HepG2 (cell line): ENCODE results near the gene TGFBR1. TPM values are rescaled to one million over a fixed set of nuclear protein-coding genes. Genes with fewer than 3 reads are reported as not detected.

Experiments
- ARID4A ChIP-seq: sonication (generic); formaldehyde crosslinking; IDR thresholded peaks from 2 replicates; pipeline ENCODE4 v1.5.0; 2020; ENCODE audit warnings: mild to moderate bottlenecking, missing genetic modification reagents, borderline replicate concordance
- ETS1 ChIP-seq: sonication (generic); formaldehyde crosslinking; IDR thresholded peaks from 2 replicates; pipeline ENCODE4 v1.4.0; 2020; ENCODE audit warnings: missing genetic modification reagents
- FLYWCH1 ChIP-seq: sonication (generic); formaldehyde crosslinking; IDR thresholded peaks from 2 replicates; pipeline ENCODE4 v1.8.1; 2023; ENCODE audit warnings: mild to moderate bottlenecking, missing genetic modification reagents
- JUND ChIP-seq: sonication (generic); formaldehyde crosslinking; IDR thresholded peaks from 2 replicates; pipeline ENCODE4 v1.8.0; 2022; ENCODE audit warnings: mild to moderate bottlenecking, missing genetic modification reagents
- KDM3A ChIP-seq: IDR thresholded peaks from 2 replicates; pipeline ENCODE4 v1.6.1; 2018; ENCODE audit warnings: low read depth, missing compliant biosample characterization
- NFE2L2 ChIP-seq: fragments of 150-350 bp; IDR thresholded peaks from 2 replicates; pipeline ENCODE4 v1.6.1; 2014; ENCODE audit warnings: low read length
- NFKBIZ ChIP-seq: IDR thresholded peaks from 2 replicates; pipeline ENCODE4 v1.6.1; 2018; ENCODE audit warnings: missing genetic modification reagents, missing compliant biosample characterization
- SNRNP70 ChIP-seq: fragments of 200-400 bp; formaldehyde crosslinking; IDR thresholded peaks from 2 replicates; pipeline ENCODE4 v1.6.1; 2017; ENCODE audit warnings: mild to moderate bottlenecking, low read depth, low read length, moderate library complexity
- SP5 ChIP-seq: IDR thresholded peaks from 2 replicates; pipeline ENCODE4 v1.6.1; 2016; ENCODE audit warnings: low read depth, borderline replicate concordance
- ZC3H13 ChIP-seq: sonication (generic); formaldehyde crosslinking; IDR thresholded peaks from 2 replicates; pipeline ENCODE4 v1.8.1; 2023; ENCODE audit warnings: mild to moderate bottlenecking, missing genetic modification reagents, moderate library complexity
- ZFP36L1 ChIP-seq: sonication (generic); formaldehyde crosslinking; IDR thresholded peaks from 2 replicates; pipeline ENCODE4 v1.8.0; 2022; ENCODE audit warnings: mild to moderate bottlenecking, missing genetic modification reagents, moderate library complexity
- ZFP41 ChIP-seq: sonication (generic); formaldehyde crosslinking; IDR thresholded peaks from 2 replicates; pipeline ENCODE4 v1.4.0; 2020; ENCODE audit warnings: mild to moderate bottlenecking, missing genetic modification reagents, borderline replicate concordance
- ZNF235 ChIP-seq: sonication (generic); formaldehyde crosslinking; IDR thresholded peaks from 2 replicates; pipeline ENCODE4 v1.8.1; 2023; ENCODE audit warnings: mild to moderate bottlenecking, missing genetic modification reagents, borderline replicate concordance
- ZNF788 ChIP-seq: sonication (generic); formaldehyde crosslinking; IDR thresholded peaks from 2 replicates; pipeline ENCODE4 v1.5.0; 2020; ENCODE audit warnings: mild to moderate bottlenecking, missing genetic modification reagents, borderline replicate concordance
- polyA plus RNA-seq, 8 experiments: library from polyadenylated mRNA; depleted of rRNA in 3 of 8; stranded (reverse) in 7 of 8; unstranded in 1 of 8; fragments of >200 nt; fragmentation: Illumina TruSeq in 4 of 8; extraction: Trizol in 4 of 8; gene quantifications; 2 replicates each; pipeline versions ENCODE4 v1.2.1 to v1.2.3, GENCODE V29; 2011 to 2016; ENCODE audit warnings: low read depth in 4 of 8, missing spikeins in 1 of 8, mixed read lengths in 1 of 8; ENCODE audit not compliant: insufficient read depth in 1 of 8
- total RNA-seq, 5 experiments: library from RNA; depleted of rRNA; stranded (reverse); fragments of >200 nt; fragmentation: Illumina TruSeq; extraction: Trizol; gene quantifications; 2 replicates each; pipeline ENCODE4 v1.2.3, GENCODE V29; 2016; ENCODE audit warnings: low read depth in 1 of 5
- TF ChIP-seq, protein P1 (sequence below): sonication (generic); formaldehyde crosslinking; IDR thresholded peaks from 2 replicates; pipeline ENCODE4 v1.5.0; 2020; ENCODE audit warnings: mild to moderate bottlenecking, missing genetic modification reagents
- TF ChIP-seq, protein P2 (sequence below), 2 experiments: sonication (generic) in 1 of 2; formaldehyde crosslinking in 1 of 2; IDR thresholded peaks; 2 replicates each; pipeline versions ENCODE4 v1.4.0 to v1.6.1; 2018 to 2020; ENCODE audit warnings: missing genetic modification reagents in 2 of 2, borderline replicate concordance in 1 of 2, low read depth in 1 of 2, mild to moderate bottlenecking in 1 of 2, missing biosample characterization in 1 of 2
- TF ChIP-seq, protein P3 (sequence below): sonication (generic); formaldehyde crosslinking; IDR thresholded peaks from 2 replicates; pipeline ENCODE4 v1.9.0; 2021; ENCODE audit warnings: missing genetic modification reagents, mild to moderate bottlenecking, borderline replicate concordance

The TGFBR1 gene
- total and polyA plus RNA-seq, 2 of the 13 experiments (the other 11 are each of a cell fraction or from before 2014, with no cell fraction given), result 16.8 to 23.9 TPM

GRCh38 chr9:99172124-99173091 lies 67.5 kb downstream of the TGFBR1 start (continued):
- no peak for TF ChIP-seq ETS1
- TF ChIP-seq ZNF235 (CRISPR knock-in tag), result no peak
- TF ChIP-seq SP5, result peak; percentile 41; the same call in 1 of the 2 replicates
- TF ChIP-seq NFE2L2, result no peak
- TF ChIP-seq ZNF788, result no peak
- no peak for TF ChIP-seq KDM3A (CRISPR knock-in tag)
- TF ChIP-seq, protein P1, sequence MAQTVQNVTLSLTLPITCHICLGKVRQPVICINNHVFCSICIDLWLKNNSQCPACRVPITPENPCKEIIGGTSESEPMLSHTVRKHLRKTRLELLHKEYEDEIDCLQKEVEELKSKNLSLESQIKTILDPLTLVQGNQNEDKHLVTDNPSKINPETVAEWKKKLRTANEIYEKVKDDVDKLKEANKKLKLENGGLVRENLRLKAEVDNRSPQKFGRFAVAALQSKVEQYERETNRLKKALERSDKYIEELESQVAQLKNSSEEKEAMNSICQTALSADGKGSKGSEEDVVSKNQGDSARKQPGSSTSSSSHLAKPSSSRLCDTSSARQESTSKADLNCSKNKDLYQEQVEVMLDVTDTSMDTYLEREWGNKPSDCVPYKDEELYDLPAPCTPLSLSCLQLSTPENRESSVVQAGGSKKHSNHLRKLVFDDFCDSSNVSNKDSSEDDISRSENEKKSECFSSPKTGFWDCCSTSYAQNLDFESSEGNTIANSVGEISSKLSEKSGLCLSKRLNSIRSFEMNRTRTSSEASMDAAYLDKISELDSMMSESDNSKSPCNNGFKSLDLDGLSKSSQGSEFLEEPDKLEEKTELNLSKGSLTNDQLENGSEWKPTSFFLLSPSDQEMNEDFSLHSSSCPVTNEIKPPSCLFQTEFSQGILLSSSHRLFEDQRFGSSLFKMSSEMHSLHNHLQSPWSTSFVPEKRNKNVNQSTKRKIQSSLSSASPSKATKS (CRISPR knock-in tag), result no peak
- TF ChIP-seq, protein P2, sequence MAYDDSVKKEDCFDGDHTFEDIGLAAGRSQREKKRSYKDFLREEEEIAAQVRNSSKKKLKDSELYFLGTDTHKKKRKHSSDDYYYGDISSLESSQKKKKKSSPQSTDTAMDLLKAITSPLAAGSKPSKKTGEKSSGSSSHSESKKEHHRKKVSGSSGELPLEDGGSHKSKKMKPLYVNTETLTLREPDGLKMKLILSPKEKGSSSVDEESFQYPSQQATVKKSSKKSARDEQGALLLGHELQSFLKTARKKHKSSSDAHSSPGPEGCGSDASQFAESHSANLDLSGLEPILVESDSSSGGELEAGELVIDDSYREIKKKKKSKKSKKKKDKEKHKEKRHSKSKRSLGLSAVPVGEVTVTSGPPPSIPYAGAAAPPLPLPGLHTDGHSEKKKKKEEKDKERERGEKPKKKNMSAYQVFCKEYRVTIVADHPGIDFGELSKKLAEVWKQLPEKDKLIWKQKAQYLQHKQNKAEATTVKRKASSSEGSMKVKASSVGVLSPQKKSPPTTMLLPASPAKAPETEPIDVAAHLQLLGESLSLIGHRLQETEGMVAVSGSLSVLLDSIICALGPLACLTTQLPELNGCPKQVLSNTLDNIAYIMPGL (CRISPR knock-in tag; IDR thresholded peaks at IDR 0.05; ENCODE audit: borderline replicate concordance in 1 of 2, low read depth in 1 of 2), result no peak
- no peak for TF ChIP-seq NFKBIZ
- TF ChIP-seq JUND (CRISPR knock-in tag), result no peak
- TF ChIP-seq ZFP36L1 (CRISPR knock-in tag), result no peak
- TF ChIP-seq ZFP41, result no peak
- peak; percentile 58; the same call in 1 of the 2 replicates for TF ChIP-seq ARID4A (CRISPR knock-in tag)
- TF ChIP-seq, protein P3, sequence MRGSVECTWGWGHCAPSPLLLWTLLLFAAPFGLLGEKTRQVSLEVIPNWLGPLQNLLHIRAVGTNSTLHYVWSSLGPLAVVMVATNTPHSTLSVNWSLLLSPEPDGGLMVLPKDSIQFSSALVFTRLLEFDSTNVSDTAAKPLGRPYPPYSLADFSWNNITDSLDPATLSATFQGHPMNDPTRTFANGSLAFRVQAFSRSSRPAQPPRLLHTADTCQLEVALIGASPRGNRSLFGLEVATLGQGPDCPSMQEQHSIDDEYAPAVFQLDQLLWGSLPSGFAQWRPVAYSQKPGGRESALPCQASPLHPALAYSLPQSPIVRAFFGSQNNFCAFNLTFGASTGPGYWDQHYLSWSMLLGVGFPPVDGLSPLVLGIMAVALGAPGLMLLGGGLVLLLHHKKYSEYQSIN, result no peak
- no peak for TF ChIP-seq FLYWCH1 (CRISPR knock-in tag)
- no peak for TF ChIP-seq ZC3H13 (CRISPR knock-in tag)
- no peak for TF ChIP-seq SNRNP70
